Thyroid gland (tissue), 4 donors: ENCODE data around the gene C3orf22. TPM values are rescaled to one million over a fixed set of nuclear protein-coding genes. Genes with fewer than 3 reads are reported as not detected.

Experiments
- DNase-seq, 2 donors: peaks; one replicate each; pipeline ENCODE4 v3.0.0-alpha.2; 2019
- H3K27ac ChIP-seq, 3 donors: fragments of 200-600 bp; sonication (generic); 1 replicate in 2 of 3; 2 replicates in 1 of 3; pipeline ENCODE4 v1.5.1; 2016 to 2019; ENCODE audit warnings: mild to moderate bottlenecking in 1 of 3, moderate library complexity in 1 of 3
- H3K27me3 ChIP-seq: fragments of 200-600 bp; sonication (generic); one replicate; pipeline ENCODE4 v1.5.1; 2019
- H3K36me3 ChIP-seq, 2 donors: fragments of 200-600 bp; sonication (generic); one replicate each; pipeline ENCODE4 v1.5.1; 2016 to 2019
- H3K4me1 ChIP-seq, 2 donors: fragments of 200-600 bp; sonication (generic); one replicate each; pipeline ENCODE4 v1.5.1; 2017 to 2019
- H3K4me3 ChIP-seq, 3 donors: fragments of 200-600 bp; sonication (generic); replicated peaks in 1 of 3; 1 replicate in 2 of 3; 2 replicates in 1 of 3; pipeline ENCODE4 v1.5.1; 2016; ENCODE audit warnings: mild to moderate bottlenecking in 1 of 3
- H3K9me3 ChIP-seq: fragments of 200-600 bp; sonication (generic); one replicate; pipeline ENCODE4 v1.5.1; 2017
- POLR2A ChIP-seq, 2 donors: fragments of 450-650 bp; IDR thresholded peaks; one replicate each; pipeline ENCODE4 v1.6.1; 2017; ENCODE audit warnings: antibody characterized with exemption in 2 of 2, mild to moderate bottlenecking in 2 of 2, moderate library complexity in 1 of 2
- WGBS, 2 donors: methylation state at CpG; one replicate each; pipeline ENCODE4 v1.1.5; 2017; 5-methylcytosine and 5-hydroxymethylcytosine counted together
- intact Hi-C: fragments of 100-400 bp; cut with DNase I; formaldehyde crosslinking; loops from one replicate; pipeline ENCODE4 v1.15.1; 2023
- total RNA-seq, 4 donors: library from RNA; depleted of rRNA; stranded (reverse); fragments of >200 nt; gene quantifications; one replicate each; pipeline ENCODE4 v1.2.3, GENCODE V29; 2016
- TF ChIP-seq, protein P1 (sequence below), 6 experiments: fragments of 200-600 bp in 3 of 6; fragments of 450-650 bp in 3 of 6; sonication (generic) in 3 of 6; IDR thresholded peaks; one replicate each; pipeline ENCODE4 v1.5.1; 2016 to 2019; ENCODE audit warnings: antibody characterized with exemption in 6 of 6, mild to moderate bottlenecking in 2 of 6, inconsistent platforms in 1 of 6, moderate library complexity in 1 of 6

The C3orf22 gene
- total RNA-seq, 4 donors from 2014 or later = not detected

DNA sequence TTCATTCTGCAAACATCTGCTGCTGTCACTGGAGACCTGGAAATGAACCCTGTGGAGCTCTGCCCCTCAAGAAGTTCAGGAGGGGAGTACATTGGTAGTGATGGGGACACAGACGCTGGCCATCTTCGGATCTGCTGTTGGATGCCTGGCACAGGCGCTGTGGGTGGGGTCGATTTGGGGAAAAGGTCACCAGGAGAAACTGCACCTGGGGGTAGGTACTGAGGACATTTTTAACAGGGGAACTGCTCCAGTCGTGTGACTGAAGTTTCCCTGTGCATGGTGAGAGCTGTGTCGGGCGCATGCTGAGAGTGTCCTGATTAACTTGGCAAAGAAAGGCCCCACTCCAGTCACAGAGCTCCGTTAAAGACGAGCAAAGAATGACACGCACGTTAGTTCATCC lies 44.6 kb downstream of the C3orf22 start:
- intact Hi-C loops = no loop called here

DNA sequence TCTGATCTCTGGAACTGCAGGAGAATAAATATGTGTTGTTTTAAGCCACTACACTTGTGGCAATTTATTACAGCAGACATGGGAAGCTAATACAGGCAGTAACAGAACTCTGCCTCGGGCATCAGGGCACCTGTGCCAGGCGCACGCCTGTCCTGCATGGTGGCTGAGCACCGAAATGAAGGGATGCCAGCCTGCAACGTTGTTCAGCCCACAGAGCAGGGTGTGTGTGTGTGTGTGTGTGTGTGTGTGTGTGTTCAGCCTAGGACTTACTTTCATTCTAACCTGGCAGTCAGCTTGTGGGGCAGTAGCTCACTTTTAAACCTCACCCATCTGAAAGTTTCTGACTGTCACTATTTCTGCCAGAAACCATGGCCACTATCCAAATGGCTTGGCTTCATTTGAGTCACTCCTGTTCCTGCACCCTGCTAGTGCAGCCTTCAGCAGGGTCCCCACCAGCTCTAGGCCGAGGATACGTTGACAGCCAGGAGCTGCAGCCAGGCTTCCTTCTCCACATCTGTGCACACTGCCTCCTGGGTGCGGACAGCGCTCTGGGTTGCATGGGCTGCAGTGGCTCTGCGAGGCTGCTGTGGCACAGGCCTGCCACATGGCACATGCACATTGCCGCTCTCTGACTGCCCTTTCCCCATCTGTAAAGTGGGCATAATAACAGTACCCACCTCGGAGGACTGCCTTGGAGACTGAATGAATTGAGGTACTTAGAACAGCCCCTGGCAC lies 45.6 kb downstream of the C3orf22 start:
- intact Hi-C loops = no loop called here
- TF ChIP-seq, protein P1, sequence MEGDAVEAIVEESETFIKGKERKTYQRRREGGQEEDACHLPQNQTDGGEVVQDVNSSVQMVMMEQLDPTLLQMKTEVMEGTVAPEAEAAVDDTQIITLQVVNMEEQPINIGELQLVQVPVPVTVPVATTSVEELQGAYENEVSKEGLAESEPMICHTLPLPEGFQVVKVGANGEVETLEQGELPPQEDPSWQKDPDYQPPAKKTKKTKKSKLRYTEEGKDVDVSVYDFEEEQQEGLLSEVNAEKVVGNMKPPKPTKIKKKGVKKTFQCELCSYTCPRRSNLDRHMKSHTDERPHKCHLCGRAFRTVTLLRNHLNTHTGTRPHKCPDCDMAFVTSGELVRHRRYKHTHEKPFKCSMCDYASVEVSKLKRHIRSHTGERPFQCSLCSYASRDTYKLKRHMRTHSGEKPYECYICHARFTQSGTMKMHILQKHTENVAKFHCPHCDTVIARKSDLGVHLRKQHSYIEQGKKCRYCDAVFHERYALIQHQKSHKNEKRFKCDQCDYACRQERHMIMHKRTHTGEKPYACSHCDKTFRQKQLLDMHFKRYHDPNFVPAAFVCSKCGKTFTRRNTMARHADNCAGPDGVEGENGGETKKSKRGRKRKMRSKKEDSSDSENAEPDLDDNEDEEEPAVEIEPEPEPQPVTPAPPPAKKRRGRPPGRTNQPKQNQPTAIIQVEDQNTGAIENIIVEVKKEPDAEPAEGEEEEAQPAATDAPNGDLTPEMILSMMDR (IDR thresholded peaks at IDR 0.05) = no peak
- Histone ChIP-seq H3K9me3 (no peaks in the 10 kb centered on the region), H3K4me3 (no peak overlapping the region), H3K4me1 (peaks cover 0 to 8% of the 10 kb centered on the region in 2 donors), H3K27me3 (no peaks in the 10 kb centered on the region), H3K36me3 (no peaks in the 10 kb centered on the region), H3K27ac (no peak overlapping the region)
- peak; percentile 56 to 74 for DNase-seq
- WGBS, 2 donors = 60 to 74% methylated on average over 10 to 12 of the region's 12 CpGs

More for the DNA sequence above, 44.6 kb downstream of the C3orf22 start:
- Histone ChIP-seq H3K36me3 (no peaks in the 10 kb centered on the region), H3K9me3 (no peaks in the 10 kb centered on the region), H3K4me3 (no peak overlapping the region), H3K27me3 (no peaks in the 10 kb centered on the region), H3K27ac (no peak overlapping the region), H3K4me1 (peaks cover 0 to 8% of the 10 kb centered on the region in 2 donors)
- no peak for DNase-seq
- TF ChIP-seq POLR2A (IDR thresholded peaks at IDR 0.05) = no peak
- TF ChIP-seq, protein P1 (IDR thresholded peaks at IDR 0.05) = no peak
- WGBS, 2 donors = 83 to 85% methylated on average over 11 of the region's 11 CpGs

DNA sequence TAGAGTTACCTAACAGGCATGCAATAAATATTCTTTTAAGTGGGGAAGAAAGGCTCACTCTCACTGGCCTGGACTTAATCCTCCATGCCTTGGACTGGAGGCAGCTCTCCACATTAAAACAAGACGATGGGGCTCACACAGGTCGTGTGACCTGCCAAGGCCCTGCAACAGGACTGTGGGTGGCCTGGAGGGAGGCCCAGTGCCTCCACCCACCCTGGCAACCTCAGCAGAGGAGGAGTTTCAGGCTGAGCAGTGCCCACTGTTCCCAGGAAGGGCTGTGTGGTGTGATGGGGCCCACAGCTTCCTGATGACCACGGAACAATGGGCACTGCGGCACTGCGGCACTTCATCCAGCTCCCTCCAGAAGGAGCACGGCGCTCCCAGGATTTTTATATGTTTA lies 46.7 kb downstream of the C3orf22 start:
- Histone ChIP-seq H3K9me3 (no peaks in the 10 kb centered on the region), H3K27ac (no peak overlapping the region), H3K27me3 (no peaks in the 10 kb centered on the region), H3K4me1 (peaks cover 0 to 8% of the 10 kb centered on the region in 2 donors), H3K4me3 (no peak overlapping the region), H3K36me3 (no peaks in the 10 kb centered on the region)
- DNase-seq = no peak
- whole genome bisulfite sequencing, 2 donors = 79 to 91% methylated on average over 7 of the region's 7 CpGs
- intact Hi-C loops = no loop called here
- TF ChIP-seq, protein P1 (IDR thresholded peaks at IDR 0.05) = no peak
- no peak for TF ChIP-seq POLR2A (IDR thresholded peaks at IDR 0.05)

DNA sequence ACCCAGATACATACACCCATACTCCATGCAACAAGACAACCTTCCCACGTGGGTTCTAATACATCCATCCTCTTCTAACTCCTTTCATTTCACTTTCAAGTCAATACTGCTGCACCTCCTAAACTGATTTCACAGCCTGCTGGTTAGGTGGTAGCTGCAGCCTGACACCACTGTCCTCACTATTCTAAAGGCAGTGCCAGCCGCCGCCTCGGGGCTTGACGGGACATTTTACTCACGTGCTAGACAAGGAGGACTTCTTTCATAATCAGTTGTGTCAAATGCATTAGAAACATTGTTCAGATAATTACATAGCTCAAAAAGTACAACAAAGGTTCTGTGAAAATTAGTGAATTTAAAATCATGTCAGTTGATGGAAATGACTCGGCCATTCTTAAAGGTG lies 47.4 kb downstream of the C3orf22 start:
- no peaks in the 10 kb centered on the region for H3K36me3 ChIP-seq
- 70 to 75% methylated on average over 7 of the region's 7 CpGs for WGBS, 2 donors
- DNase-seq = no peak
- peaks cover 0 to 8% of the 10 kb centered on the region in 2 donors for H3K4me1 ChIP-seq
- no peaks in the 10 kb centered on the region for H3K9me3 ChIP-seq
- TF ChIP-seq, protein P1 (IDR thresholded peaks at IDR 0.05) = no peak
- no peak for TF ChIP-seq POLR2A (IDR thresholded peaks at IDR 0.05)
- no peaks in the 10 kb centered on the region for H3K27me3 ChIP-seq
- intact Hi-C loops = no loop called here
- H3K4me3 ChIP-seq = no peak overlapping the region
- no peak overlapping the region for H3K27ac ChIP-seq

DNA sequence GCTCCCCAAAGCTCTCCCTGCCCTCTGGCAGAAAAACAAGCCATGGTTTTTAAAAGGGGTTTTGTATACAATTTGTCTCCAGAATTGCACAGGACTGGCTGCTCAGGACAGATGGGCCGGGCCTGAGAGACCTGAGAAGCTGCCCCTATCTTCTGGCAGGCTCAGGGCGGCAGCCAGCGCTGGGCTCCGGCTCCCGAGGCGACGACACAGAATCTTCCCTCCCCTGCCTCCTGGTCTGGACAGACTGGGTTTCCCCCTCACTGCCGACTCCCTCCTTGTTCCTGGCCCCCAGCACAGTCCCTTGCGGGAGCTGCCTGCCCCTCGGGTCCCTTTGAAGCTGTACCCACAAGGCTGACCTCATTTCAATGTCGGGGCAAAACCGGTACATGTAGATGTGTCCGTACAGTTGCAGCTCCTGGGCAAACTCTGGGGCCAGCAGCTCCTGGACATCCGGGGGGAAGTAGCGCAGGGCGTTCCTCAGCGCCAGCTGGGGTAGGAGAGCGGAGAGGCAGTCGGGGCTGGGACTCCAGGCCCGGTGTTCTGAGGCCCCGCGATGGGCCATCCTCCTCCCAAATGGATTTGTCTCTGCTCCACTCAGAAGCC lies 48.3 kb downstream of the C3orf22 start:
- Histone ChIP-seq H3K27me3 (no peaks in the 10 kb centered on the region), H3K4me3 (no peak overlapping the region), H3K9me3 (no peaks in the 10 kb centered on the region), H3K36me3 (no peaks in the 10 kb centered on the region), H3K27ac (no peak overlapping the region), H3K4me1 (peaks cover 0 to 8% of the 10 kb centered on the region in 2 donors)
- 91% methylated on average over 20 of the region's 22 CpGs; no CpG with 5 or more reads in 1 of the 2 donors for WGBS, 2 donors
- TF ChIP-seq, protein P1 (IDR thresholded peaks at IDR 0.05) = no peak
- no peak for TF ChIP-seq POLR2A (IDR thresholded peaks at IDR 0.05)
- intact Hi-C loops = no loop called here
- no peak for DNase-seq
